ENCODE measurements around the gene SLC4A5.

DNA sequence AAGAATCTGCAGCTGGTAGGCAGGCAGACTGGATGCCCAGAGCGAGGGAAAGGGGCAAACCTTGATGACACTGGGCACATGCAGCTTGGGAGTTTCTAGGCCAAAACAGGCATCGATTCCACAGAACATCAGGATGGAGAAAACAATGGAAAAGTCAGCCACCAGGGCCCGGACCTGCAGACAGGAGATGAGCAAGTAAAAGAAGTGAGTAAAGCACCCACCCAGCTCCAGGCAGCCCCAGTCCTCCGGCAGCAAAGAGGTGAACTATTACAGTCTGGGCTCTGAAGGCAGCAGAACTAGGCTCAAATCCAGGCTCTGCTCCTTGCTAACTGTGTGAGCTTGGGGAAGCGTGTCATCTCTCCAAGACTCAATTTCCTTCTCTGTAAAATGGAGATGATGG is 108.2 kb downstream of the SLC4A5 start:
- TF ChIP-seq, protein P1, sequence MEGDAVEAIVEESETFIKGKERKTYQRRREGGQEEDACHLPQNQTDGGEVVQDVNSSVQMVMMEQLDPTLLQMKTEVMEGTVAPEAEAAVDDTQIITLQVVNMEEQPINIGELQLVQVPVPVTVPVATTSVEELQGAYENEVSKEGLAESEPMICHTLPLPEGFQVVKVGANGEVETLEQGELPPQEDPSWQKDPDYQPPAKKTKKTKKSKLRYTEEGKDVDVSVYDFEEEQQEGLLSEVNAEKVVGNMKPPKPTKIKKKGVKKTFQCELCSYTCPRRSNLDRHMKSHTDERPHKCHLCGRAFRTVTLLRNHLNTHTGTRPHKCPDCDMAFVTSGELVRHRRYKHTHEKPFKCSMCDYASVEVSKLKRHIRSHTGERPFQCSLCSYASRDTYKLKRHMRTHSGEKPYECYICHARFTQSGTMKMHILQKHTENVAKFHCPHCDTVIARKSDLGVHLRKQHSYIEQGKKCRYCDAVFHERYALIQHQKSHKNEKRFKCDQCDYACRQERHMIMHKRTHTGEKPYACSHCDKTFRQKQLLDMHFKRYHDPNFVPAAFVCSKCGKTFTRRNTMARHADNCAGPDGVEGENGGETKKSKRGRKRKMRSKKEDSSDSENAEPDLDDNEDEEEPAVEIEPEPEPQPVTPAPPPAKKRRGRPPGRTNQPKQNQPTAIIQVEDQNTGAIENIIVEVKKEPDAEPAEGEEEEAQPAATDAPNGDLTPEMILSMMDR (IDR thresholded peaks at IDR 0.05), result no peak
- no peak for TF ChIP-seq POLR2A (IDR thresholded peaks at IDR 0.05)
